Caco-2 (cell line): ENCODE results near the gene IRS2. TPM values are rescaled to one million over a fixed set of nuclear protein-coding genes. Genes with fewer than 3 reads are reported as not detected.

Source experiments
- BruUV-seq: library from RNA; stranded (reverse); fragments of 400-500 nt; replicated peaks from 2 replicates; lab custom pipeline; 2021; lab: Mats Ljungman, UMichigan
- CTCF ChIA-PET: fragments of 300-600 bp; sonication (Branson Sonifier 250); formaldehyde crosslinking; loops from one replicate; lab custom pipeline; 2022; ENCODE audit warnings: antibody characterized with exemption; lab: Charles Lee
- POLR2A ChIA-PET: fragments of 300-600 bp; sonication (Branson Sonifier 250); formaldehyde crosslinking; loops from one replicate; lab custom pipeline; 2022; ENCODE audit warnings: antibody characterized with exemption; lab: Charles Lee
- DNase-seq, 2 experiments: peaks; one replicate each; pipeline versions ENCODE4 v3.0.0 to v3.0.0-alpha.2; 2020 to 2022
- H3K27me3 ChIP-seq: replicated peaks from 2 replicates; pipeline ENCODE4 v1.6.0; 2011; ENCODE audit warnings: low read length; ENCODE audit not compliant: control insufficient read depth, insufficient read depth
- H3K36me3 ChIP-seq: 2 replicates; pipeline ENCODE4 v1.5.1; 2011; ENCODE audit warnings: low read length; ENCODE audit not compliant: control insufficient read depth, insufficient read depth
- H3K4me1 ChIP-seq: fragments of 250-450 bp; sonication (Bioruptor Pico); 2 replicates; pipeline ENCODE4 v1.5.1; 2020; ENCODE audit warnings: mild to moderate bottlenecking
- H3K4me3 ChIP-seq: 2 replicates; pipeline ENCODE4 v1.5.1; 2011; ENCODE audit warnings: low read depth, mild to moderate bottlenecking, control low read depth, low read length
- H3K9me3 ChIP-seq: fragments of 250-450 bp; sonication (Bioruptor Pico); 2 replicates; pipeline ENCODE4 v1.5.1; 2020; ENCODE audit warnings: mild to moderate bottlenecking, moderate library complexity
- H3K27ac Mint-ChIP-seq: one replicate; pipeline ENCODE4 v1.8.0; 2022; ENCODE audit warnings: mixed read lengths; ENCODE audit not compliant: unreplicated experiment
- H3K27me3 Mint-ChIP-seq: one replicate; pipeline ENCODE4 v1.8.0; 2022; ENCODE audit warnings: mixed read lengths; ENCODE audit not compliant: insufficient read depth, unreplicated experiment
- H3K36me3 Mint-ChIP-seq: one replicate; pipeline ENCODE4 v1.8.0; 2022; ENCODE audit warnings: mild to moderate bottlenecking, mixed read lengths; ENCODE audit not compliant: insufficient read depth, unreplicated experiment
- H3K4me1 Mint-ChIP-seq: one replicate; pipeline ENCODE4 v1.8.0; 2022; ENCODE audit warnings: low read depth, mixed read lengths; ENCODE audit not compliant: unreplicated experiment
- H3K4me3 Mint-ChIP-seq: one replicate; pipeline ENCODE4 v1.8.0; 2022; ENCODE audit warnings: mild to moderate bottlenecking, moderate library complexity, mixed read lengths; ENCODE audit not compliant: unreplicated experiment
- H3K9me3 Mint-ChIP-seq: one replicate; pipeline ENCODE4 v1.8.0; 2022; ENCODE audit warnings: mixed read lengths; ENCODE audit not compliant: unreplicated experiment
- intact Hi-C: fragments of 100-400 bp; cut with micrococcal nuclease; formaldehyde crosslinking; loops from one replicate; pipeline ENCODE4 v1.10.0; 2022; ENCODE audit not compliant: unreplicated experiment
- total RNA-seq: library from RNA; stranded (reverse); gene quantifications from 2 replicates; pipeline ENCODE4 v1.2.3, GENCODE V29; 2022
- TF ChIP-seq, protein P1 (sequence below), 2 experiments: fragments of 200-600 bp in 1 of 2; IDR thresholded peaks; 1 replicate in 1 of 2; 2 replicates in 1 of 2; pipeline versions ENCODE4 v1.5.1 to v1.8.0; 2011 to 2022; ENCODE audit warnings: antibody characterized with exemption in 1 of 2, control low read depth in 1 of 2, inconsistent platforms in 1 of 2, low read depth in 1 of 2, low read length in 1 of 2, mild to moderate bottlenecking in 1 of 2, moderate library complexity in 1 of 2; ENCODE audit not compliant: insufficient read depth in 1 of 2, severe bottlenecking in 1 of 2, unreplicated experiment in 1 of 2

Gene IRS2
- total RNA-seq, 1 experiment from 2014 or later = 5.5 TPM

DNA sequence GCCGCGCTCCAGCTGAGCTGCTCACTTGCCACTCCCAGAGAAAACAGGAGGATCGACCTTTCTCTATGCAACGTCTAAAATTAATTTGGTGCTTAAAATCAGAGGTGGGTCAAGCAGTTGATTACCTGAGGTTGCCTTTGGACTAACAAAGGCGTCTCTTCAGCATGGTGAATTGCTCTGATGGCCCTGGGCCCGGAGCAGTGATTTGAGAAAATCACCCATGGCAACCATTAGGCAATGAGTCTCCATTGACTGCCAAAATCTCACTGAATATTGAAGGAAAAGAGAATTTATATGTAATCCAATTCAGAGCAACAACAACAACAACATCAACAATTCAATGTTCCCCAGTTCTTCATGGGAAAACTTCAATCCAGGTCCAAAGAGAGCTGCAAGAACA, 61.8 kb downstream of the IRS2 start:
- Histone ChIP-seq H3K4me3 (no peak overlapping the region), H3K4me1 (no peaks in the 10 kb centered on the region), H3K36me3 (no peaks in the 10 kb centered on the region), H3K27me3 (no peaks in the 10 kb centered on the region), H3K9me3 (no peaks in the 10 kb centered on the region)
- Mint-ChIP-seq H3K36me3 (no peaks in the 10 kb centered on the region), H3K4me1 (no peaks in the 10 kb centered on the region), H3K27me3 (no peaks in the 10 kb centered on the region), H3K27ac (no peak overlapping the region), H3K9me3 (no peaks in the 10 kb centered on the region), H3K4me3 (no peak overlapping the region)
- TF ChIP-seq, protein P1, sequence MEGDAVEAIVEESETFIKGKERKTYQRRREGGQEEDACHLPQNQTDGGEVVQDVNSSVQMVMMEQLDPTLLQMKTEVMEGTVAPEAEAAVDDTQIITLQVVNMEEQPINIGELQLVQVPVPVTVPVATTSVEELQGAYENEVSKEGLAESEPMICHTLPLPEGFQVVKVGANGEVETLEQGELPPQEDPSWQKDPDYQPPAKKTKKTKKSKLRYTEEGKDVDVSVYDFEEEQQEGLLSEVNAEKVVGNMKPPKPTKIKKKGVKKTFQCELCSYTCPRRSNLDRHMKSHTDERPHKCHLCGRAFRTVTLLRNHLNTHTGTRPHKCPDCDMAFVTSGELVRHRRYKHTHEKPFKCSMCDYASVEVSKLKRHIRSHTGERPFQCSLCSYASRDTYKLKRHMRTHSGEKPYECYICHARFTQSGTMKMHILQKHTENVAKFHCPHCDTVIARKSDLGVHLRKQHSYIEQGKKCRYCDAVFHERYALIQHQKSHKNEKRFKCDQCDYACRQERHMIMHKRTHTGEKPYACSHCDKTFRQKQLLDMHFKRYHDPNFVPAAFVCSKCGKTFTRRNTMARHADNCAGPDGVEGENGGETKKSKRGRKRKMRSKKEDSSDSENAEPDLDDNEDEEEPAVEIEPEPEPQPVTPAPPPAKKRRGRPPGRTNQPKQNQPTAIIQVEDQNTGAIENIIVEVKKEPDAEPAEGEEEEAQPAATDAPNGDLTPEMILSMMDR (IDR thresholded peaks at IDR 0.05; ENCODE audit: insufficient read depth in 1 of 2, low read depth in 1 of 2, low read length in 1 of 2, severe bottlenecking in 1 of 2, unreplicated experiment in 1 of 2) = no peak
- BruUV-seq = no TSS peak
- intact Hi-C loops = no loop called here
- POLR2A ChIA-PET = no interaction called here
- CTCF ChIA-PET = no interaction called here
- DNase-seq = no peak

DNA sequence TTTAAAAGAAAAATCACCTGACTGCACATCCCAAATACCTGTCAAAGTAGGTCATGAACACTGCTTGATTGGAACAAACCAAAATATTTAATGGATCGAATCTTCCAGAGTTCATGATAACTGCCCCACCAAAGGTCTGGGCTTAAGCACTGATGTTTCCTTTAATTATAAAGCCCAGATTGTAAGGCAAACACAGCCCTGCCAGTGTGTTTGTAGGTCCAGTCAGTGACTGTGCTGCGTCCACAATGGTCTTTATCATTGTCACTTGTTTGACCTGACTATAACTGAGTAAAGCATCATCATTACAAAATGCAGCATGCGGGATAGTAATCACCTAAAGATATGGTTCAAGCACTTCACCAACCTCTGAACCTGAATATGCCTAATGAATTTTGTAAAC, 63.3 kb downstream of the IRS2 start:
- ChIA-PET CTCF (no interaction called here), POLR2A (no interaction called here)
- no peaks in the 10 kb centered on the region for H3K27me3 Mint-ChIP-seq
- H3K36me3 Mint-ChIP-seq = no peaks in the 10 kb centered on the region
- H3K9me3 ChIP-seq = no peaks in the 10 kb centered on the region
- H3K4me1 Mint-ChIP-seq = no peaks in the 10 kb centered on the region
- no peak for DNase-seq
- TF ChIP-seq, protein P1 (IDR thresholded peaks at IDR 0.05; ENCODE audit: insufficient read depth in 1 of 2, low read depth in 1 of 2, low read length in 1 of 2, severe bottlenecking in 1 of 2, unreplicated experiment in 1 of 2) = no peak
- no peaks in the 10 kb centered on the region for H3K27me3 ChIP-seq
- no TSS peak for BruUV-seq
- H3K27ac Mint-ChIP-seq = no peak overlapping the region
- H3K9me3 Mint-ChIP-seq = no peaks in the 10 kb centered on the region
- no peaks in the 10 kb centered on the region for H3K36me3 ChIP-seq
- H3K4me1 ChIP-seq = no peaks in the 10 kb centered on the region
- no peak overlapping the region for H3K4me3 Mint-ChIP-seq
- intact Hi-C loops = no loop called here
- no peak overlapping the region for H3K4me3 ChIP-seq

DNA sequence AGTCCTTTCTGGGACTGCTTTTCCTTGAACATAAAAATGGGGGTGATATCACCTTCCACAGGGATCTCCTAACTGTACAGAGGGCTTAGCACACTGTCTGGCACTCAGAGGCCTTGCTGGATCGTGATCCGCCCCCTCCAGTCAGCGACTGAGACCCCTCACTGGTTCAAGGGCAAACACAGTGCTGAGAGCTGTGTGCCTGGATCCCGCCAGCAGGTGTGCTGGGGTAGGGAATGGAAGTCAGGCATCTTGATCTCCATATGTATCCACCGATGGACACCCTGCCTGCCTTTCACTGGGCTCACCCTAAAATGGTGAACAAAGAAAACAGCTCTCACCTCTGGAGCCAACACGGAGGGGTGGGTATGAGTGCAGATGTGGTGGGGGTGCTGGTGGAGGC, 64.3 kb downstream of the IRS2 start:
- no peaks in the 10 kb centered on the region for H3K36me3 ChIP-seq
- ChIA-PET CTCF (no interaction called here), POLR2A (no interaction called here)
- Mint-ChIP-seq H3K27me3 (no peaks in the 10 kb centered on the region), H3K4me1 (no peaks in the 10 kb centered on the region), H3K4me3 (no peak overlapping the region), H3K36me3 (no peaks in the 10 kb centered on the region), H3K9me3 (no peaks in the 10 kb centered on the region), H3K27ac (no peak overlapping the region)
- no peaks in the 10 kb centered on the region for H3K27me3 ChIP-seq
- TF ChIP-seq, protein P1 (IDR thresholded peaks at IDR 0.05; ENCODE audit: insufficient read depth in 1 of 2, low read depth in 1 of 2, low read length in 1 of 2, severe bottlenecking in 1 of 2, unreplicated experiment in 1 of 2) = no peak
- intact Hi-C loops = no loop called here
- DNase-seq = no peak
- no peak overlapping the region for H3K4me3 ChIP-seq
- H3K9me3 ChIP-seq = no peaks in the 10 kb centered on the region
- BruUV-seq = no TSS peak
- no peaks in the 10 kb centered on the region for H3K4me1 ChIP-seq
